Measurements from ENCODE around the gene JADE2. TPM values are rescaled to one million over a fixed set of nuclear protein-coding genes. Genes with fewer than 3 reads are reported as not detected.

Gene JADE2
- total and polyA plus RNA-seq, 11 donors = 8.3 to 54.8 (median 30.5) TPM

DNA sequence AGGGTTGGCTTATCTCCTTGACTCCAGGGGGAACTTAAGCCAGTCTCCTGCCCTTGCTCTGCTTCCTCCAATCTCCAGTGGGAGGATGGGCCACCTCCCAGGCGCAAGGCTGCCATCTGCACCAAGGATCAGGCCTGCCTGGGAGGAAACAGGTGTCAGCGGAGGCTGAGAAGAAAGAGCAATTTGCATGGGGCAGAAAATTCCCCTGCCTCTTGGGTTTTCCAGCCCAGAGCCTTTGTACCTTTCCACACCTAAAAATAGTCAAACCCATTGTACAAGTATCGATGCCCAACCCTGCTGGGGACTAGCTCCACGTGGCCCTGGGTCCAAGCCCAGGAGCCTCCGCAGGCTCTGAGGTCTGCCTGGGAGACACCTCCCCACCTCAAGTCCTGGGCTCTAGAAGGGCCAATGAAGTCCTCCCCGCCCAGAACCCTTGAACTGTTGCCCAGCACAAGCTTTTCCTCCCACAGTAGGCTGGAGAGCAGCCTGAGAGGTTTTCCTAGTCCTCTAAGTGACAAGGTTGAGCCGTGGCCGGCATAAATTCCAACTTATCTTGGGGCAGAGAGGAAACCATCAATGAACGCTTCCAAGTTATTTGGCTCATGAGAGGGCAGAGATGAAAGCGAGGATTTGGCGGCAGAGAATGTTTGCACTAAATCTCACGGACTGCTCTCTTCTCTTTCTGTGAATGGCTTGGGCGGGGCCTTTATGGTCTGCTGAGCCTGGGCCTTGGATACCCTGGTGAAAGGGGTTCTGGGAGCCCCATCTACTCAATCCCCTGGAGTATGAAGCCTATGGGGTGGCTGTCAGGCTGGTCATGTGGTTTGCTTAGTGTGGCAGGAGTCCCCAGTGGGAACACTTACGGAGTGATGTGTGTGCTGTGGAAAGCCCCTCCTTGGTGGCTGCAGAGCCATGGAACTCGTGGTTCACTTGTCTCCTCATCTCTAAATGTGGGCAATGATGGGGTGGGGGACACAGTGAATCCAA, 15.6 kb downstream of the JADE2 start:
- H3K27me3 ChIP-seq = no peaks in the 10 kb centered on the region
- TF ChIP-seq, protein P1, sequence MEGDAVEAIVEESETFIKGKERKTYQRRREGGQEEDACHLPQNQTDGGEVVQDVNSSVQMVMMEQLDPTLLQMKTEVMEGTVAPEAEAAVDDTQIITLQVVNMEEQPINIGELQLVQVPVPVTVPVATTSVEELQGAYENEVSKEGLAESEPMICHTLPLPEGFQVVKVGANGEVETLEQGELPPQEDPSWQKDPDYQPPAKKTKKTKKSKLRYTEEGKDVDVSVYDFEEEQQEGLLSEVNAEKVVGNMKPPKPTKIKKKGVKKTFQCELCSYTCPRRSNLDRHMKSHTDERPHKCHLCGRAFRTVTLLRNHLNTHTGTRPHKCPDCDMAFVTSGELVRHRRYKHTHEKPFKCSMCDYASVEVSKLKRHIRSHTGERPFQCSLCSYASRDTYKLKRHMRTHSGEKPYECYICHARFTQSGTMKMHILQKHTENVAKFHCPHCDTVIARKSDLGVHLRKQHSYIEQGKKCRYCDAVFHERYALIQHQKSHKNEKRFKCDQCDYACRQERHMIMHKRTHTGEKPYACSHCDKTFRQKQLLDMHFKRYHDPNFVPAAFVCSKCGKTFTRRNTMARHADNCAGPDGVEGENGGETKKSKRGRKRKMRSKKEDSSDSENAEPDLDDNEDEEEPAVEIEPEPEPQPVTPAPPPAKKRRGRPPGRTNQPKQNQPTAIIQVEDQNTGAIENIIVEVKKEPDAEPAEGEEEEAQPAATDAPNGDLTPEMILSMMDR (IDR thresholded peaks at IDR 0.05) = no peak
- TF ChIP-seq POLR2A (IDR thresholded peaks at IDR 0.05) = no peak
- peaks cover 3 to 87% (median 70%) of the 10 kb centered on the region in 9 donors for H3K36me3 ChIP-seq
- H3K4me3 ChIP-seq = no peak overlapping the region
- no peak overlapping the region for H3K27ac ChIP-seq
- ATAC-seq (no peak), DNase-seq (peak in 1 of 5 donors; percentile 21)
- peaks cover 0 to 58% (median 35%) of the 10 kb centered on the region in 12 donors for H3K4me1 ChIP-seq
- intact Hi-C loops (cut with DNase I) = no loop called here
- H3K9me3 ChIP-seq = no peaks in the 10 kb centered on the region
- 80 to 86% (median 83%) methylated on average over 13 to 15 of the region's 15 CpGs for WGBS, 4 donors

DNA sequence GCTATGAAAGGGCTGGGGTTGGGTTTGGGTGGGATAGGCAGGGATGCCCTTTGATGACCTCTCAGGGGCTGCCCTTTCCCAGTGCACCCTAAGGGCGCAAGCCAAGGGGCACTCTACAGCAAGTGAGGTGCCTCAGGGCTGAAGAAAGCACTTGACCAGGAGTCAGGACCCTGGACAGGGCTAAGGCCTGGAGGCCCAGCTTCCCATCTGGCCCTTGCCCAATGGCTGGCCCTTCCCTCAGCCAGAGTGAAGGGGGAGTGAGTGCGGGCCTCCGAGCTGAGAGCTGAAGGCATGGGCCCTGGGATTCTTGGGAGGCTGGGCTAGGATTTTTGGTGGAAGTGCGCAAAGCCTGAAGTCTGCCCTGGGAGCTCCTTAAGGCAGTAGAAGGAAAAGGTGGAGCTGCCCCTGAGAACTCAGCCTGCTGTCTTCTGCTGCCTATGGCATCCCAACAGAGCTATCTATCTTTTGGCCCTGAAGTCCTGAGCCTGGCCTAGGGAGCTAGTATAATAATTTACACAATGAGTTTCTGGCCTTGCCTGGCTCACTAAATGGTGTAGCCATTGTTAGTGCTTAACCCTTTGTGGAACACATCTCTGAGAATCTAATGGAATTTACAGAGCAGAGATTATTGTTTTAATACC, 16.4 kb downstream of the JADE2 start:
- intact Hi-C loops (cut with DNase I) = no loop called here
- Histone ChIP-seq H3K4me3 (no peak overlapping the region), H3K36me3 (peaks cover 3 to 86% (median 70%) of the 10 kb centered on the region in 9 donors), H3K27ac (no peak overlapping the region), H3K9me3 (no peaks in the 10 kb centered on the region), H3K27me3 (no peaks in the 10 kb centered on the region), H3K4me1 (peaks cover under 1 to 62% (median 39%) of the 10 kb centered on the region in 12 donors)
- ATAC-seq (peak; percentile 32 to 75 (median 72)), DNase-seq (peak in 4 of 5 donors; percentile 65 to 77 (median 70))
- TF ChIP-seq POLR2A (IDR thresholded peaks at IDR 0.05) = no peak
- 53 to 86% (median 53%) methylated on average over 1 to 4 of the region's 4 CpGs for WGBS, 4 donors

DNA sequence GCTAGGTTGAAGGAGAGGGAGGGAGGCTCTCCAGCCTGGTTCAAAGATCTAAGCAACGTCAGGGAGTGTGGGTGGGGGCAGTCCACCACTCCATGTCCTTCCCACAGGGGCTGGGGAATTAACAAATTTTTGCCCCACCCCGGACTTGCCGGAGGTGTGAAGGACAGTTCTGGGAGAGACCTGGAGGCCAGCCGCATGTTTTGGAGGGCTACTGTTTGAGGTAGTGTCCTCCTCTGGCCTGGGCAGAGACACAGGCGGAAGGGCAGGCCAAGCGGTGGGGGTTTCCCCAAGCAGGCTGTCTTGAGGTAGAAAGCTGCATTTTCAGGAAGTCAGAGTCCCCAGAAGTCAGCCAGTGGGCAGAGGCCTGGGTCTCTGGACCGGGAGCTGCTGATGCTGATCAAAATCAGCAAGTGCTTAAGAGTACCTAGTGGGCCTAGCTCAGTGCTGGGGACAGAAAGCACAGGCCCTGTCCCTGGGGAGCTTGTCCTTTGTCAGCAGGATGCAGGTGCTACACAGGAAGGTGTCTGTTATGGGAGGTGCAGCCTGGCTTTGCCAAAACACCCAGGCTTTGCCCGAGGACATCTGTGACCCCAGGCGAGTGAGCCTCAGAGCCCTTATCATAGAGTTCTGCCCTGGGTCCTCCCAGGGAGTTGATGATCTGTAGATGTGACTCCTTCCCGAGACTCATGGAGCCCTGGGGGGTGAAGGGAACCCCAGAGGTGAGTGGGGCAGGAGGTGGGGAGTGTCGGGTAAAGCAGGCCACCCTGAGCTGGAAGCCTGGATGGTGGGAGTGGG, 18.5 kb downstream of the JADE2 start:
- H3K27ac ChIP-seq = peak overlapping the region in 11 of 12 donors; percentile 49 to 72 (median 61)
- H3K4me3 ChIP-seq = no peak overlapping the region
- peaks cover 9 to 74% (median 55%) of the 10 kb centered on the region in 12 donors for H3K4me1 ChIP-seq
- peak in 1 of 4 donors; percentile 41 for ATAC-seq
- peak in 2 of 5 donors; percentile 29 to 69 for DNase-seq
- TF ChIP-seq, protein P1 (IDR thresholded peaks at IDR 0.05) = no peak
- no peak for TF ChIP-seq POLR2A (IDR thresholded peaks at IDR 0.05)
- H3K36me3 ChIP-seq = peaks cover 0 to 85% (median 66%) of the 10 kb centered on the region in 9 donors
- H3K9me3 ChIP-seq = no peaks in the 10 kb centered on the region
- H3K27me3 ChIP-seq = no peaks in the 10 kb centered on the region
- intact Hi-C loops (cut with DNase I) = no loop called here
- 35 to 58% (median 50%) methylated on average over 10 to 11 of the region's 11 CpGs for WGBS, 4 donors

Data from heart left ventricle (tissue), 16 donors.